ENCODE measurements around the gene SLC35F4.

DNA sequence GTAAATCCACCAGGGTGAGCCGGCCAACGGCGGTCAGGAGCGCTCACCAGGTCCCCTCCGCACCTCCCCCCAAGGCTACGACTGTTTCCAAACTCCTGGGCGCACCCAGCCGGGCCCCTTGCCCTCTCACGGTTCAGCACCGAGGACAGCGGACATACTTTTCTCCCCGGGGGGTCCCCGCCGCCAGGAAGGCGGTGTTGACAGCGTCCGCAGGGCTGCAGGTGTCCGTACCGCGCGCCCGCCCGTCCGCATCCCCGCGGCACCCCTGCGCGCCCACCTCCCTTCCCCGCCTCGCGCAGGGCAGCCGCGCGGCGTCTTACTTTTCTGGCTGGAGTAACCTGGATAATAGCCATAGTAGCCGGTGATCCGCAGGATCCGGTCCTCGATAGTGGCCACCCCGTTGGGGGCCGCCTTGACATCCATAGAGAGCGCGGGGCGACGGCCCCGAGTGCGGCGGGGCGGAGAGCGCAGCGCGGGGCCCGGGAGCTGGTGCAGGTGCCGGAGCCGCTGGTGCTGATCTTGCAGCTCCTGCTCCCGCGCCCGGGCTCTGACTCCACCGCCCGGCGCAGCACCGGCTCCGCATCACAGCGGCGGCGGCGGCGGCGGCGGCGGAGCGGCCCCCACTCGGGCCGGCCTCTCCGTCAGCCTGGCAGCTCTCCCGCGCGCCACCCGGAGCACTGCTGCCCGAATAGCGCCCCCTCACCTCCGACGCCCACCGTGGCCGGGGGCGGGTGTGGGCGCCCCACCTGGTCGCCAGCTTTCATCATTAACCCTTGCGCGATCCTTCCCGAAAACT lies at the start of gene SLC35F4:
- TF ChIP-seq SPI1 (IDR thresholded peaks at IDR 0.05; ENCODE audit: borderline replicate concordance, low read depth) (no peak), REST (IDR thresholded peaks at IDR 0.05; ENCODE audit: insufficient replicate concordance, low read depth) (peak; percentile 87)
